Stimulated activated CD4-positive, alpha-beta T cell treated with anti-CD3 and anti-CD28 coated beads, Interleukin-2, amount 100 ng/mL, for 4 hours (primary cell): ENCODE data around the gene LPAR1.
"Not testable (repeated sequence)": the region's sequence is repeated elsewhere in the genome, so short reads cannot be mapped to it uniquely, and the experiment has no call there.

Experiments used
- DNase-seq: peaks from one replicate; pipeline ENCODE4 v3.0.0-alpha.2; 2020; ENCODE audit warnings: low read depth

The LPAR1 gene

GRCh38 chr9:111038331-111039230, at the start of gene LPAR1:
TSS of gene LPAR1 (minus strand) at chr9:111038470. CDS start at chr9:110972117, 66,353 bp downstream.
- DNase-seq = no peak

DNA sequence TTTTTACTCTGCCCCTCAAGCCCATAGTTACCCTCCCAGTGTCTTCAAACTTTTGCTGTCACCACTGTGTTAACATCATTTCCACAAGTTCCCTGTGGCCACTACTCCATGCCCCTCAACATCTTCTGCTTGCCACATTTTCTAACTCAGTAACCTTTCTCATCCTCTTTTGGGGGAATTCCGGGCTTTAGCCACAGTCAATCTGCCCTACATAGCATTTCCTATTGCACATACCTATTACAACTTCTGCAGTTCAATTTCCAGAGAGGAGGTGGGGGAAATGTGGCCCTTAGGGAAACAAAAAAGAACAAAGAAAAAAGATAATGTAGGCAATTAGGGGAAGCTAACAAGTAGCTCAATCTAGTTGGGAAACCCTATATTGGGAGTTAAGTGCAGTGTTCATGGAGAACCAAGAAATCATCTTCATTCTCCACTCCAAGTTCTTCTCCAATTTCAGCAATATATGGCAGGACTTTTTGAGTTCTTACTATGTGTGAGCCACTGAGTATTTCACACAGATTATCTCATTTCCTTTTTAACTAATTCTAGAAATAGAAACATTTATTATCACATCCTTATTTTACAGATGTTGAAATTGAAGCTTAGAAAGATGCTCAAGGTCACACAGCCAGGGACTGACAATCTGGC, 40.2 kb upstream of the LPAR1 start:
- no peak for DNase-seq

DNA sequence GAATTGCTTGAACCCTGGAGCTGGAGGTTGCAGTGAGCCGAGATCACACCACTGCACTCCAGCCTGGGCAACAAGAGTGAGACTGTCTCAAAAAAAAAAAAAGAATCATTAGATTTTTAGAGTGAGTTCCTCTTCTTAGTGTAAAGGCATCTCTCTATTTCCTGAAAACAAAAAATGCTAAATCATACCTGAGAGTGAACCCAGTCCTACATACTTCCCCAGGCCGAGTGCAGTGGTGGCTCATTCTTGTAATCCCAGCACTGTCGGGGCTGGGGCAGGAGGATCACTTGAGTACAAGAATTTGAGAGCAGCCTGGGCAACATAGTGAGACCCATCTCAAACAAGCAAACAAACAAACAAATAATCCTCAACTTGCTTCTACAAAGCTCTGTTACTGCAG, 38.2 kb upstream of the LPAR1 start:
- DNase-seq = no peak

- no peak for DNase-seq
Measured at GRCh38 chr9:111076042-111076441, 37.8 kb upstream of the LPAR1 start.

DNA sequence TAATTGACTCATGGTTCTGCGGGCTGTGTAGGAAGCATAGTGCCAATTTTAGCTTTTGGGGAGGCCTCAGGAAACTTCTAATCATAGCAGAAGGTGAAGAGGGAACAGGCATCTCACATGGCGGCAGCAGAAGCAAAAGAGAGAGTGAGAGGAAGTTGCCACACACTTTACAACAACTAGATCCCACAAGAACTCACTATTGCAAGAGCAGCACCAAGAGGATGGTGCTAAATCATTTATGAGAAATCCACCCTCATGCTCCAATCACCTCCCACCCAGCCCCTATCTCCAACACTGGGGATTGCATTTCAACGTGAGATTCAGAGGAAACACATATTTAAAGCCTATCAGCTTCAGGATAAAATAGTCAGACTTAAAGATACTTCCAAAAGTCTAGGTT, 36.1 kb upstream of the LPAR1 start:
- no peak for DNase-seq

- no peak for DNase-seq
Measured at GRCh38 chr9:111069183-111069582, 30.9 kb upstream of the LPAR1 start.

DNA sequence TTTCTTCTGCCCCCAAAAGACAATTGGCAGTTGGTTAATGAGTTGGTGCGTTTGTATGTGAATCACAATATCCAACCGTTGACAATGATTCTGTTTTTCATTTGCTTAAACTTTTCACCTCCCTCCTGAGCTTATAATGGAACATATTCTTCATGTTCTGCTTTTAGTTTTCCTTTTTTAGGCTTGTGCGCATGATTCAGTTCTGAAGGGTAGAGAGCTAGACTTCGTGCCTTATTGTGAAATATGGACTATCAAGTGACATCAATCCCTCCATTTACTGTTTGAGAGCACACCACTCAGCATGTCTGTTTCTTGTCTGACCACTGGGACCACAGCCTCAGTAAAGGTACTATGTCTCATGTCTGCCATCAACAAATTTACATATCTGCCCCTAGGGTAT, 30.5 kb upstream of the LPAR1 start:
- DNase-seq = no peak

DNA sequence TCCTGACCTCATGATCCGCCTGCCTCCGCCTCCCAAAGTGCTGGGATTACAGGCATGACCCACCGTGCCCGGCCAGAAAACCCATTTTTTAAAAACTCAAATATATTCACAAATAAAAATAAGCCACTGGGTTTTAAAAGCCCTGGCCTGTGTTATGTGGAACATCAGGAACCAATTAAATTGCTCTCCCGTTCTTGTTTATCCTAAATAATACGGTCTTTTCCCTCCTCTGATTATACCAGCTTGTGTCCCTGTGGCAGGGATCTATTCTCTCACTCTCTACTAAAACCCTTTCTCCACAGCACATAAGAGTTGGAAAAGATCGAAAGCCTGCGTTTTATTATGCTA, 30.1 kb upstream of the LPAR1 start:
- no peak for DNase-seq

DNA sequence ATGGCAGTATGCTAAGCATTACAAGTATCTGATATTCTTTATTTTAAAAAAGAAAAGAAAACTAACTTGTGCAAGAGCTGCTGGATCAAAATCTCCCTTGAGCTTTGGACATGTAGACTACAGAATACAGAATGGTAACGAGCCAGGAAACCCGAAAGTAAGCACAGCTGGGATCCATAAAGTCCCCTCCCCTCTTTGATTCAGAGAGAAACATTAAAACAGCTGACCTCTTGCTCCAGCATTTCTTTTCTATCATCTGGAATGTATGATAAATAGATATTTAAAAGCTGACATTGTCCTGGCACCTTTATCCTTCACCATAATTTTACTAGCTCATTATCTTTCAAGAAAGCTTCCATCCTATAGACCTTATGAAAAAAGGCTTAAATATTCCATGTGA, 28.2 kb upstream of the LPAR1 start:
- DNase-seq = no peak

GRCh38 chr9:111065414-111065813, 27.1 kb upstream of the LPAR1 start:
- no peak for DNase-seq

DNA sequence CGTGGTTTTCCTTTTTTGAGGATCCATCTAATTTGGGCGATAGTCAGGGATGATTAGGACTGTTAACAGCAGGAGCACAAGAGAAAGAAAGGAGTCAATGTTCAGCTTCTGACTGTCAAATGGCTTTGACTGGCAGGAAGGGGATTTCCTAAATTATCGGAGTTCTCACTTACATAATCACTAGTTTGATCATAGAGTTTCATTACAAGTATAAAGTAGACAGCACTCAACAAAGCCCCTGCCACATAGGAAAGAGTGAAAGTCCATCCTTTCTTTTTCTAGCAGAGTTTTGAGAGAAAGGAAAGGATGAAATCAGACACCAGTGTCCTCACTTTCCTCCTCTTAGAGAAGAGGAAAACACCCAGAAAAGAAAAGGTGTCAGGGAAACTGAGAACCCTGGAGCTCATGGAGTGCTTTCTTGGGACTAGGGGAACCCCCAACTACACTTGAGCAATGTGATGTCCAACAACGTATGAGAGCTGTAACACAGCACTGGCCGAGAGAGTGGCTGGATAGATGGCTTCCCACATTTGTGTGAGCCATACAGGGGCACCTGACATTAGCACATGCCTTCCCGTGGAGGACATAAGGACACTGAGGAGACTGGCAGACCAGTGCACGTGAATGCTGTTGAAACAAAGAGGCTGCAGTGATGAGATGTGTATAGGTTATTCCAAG, 26.0 kb upstream of the LPAR1 start:
- DNase-seq = no peak

- DNase-seq = no peak
Measured at GRCh38 chr9:111063332-111063731, 25.1 kb upstream of the LPAR1 start.

DNA sequence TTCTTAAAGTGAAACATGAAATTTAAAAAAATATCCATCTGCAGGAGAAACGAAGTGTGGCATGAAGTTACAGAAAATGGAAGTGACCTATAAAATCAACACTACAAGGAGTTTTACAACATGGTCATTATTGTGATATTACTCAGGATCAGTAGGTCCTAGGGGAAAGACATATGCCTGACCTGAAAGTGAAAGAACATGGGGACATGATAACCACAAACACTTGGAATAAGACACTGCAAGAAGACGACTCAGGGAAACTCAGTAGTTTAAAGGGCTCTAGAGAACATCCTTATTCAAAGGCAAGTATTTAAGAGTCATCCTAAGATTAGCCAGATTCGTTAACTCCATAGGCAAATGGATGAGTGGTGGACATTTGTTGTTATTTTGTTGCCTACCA, 19.9 kb upstream of the LPAR1 start:
- no peak for DNase-seq

- DNase-seq = no peak
Measured at GRCh38 chr9:111056538-111056937, 18.3 kb upstream of the LPAR1 start.

- DNase-seq = no peak
Measured at GRCh38 chr9:111052791-111053190, 14.5 kb upstream of the LPAR1 start.

DNA sequence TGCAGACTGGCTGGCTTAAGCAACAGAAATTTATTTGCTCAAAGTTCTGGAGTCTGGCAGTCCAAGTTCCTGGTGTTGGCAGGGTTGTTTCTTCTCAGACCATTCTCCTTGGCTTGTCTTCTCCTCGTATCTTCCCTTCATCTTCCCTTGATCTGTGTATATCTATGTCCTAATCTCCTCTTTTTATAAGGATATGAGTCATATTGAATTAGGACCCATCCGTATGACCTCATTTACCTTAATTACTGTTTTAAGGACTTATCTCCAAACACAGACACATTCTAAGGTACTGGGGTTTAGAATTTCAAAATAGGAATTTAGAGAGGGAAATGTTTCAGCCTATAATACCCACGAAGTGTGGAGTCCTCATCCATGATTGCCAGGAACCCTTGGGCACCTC, 13.1 kb upstream of the LPAR1 start:
- DNase-seq = no peak

- no peak for DNase-seq
Measured at GRCh38 chr9:111050819-111051218, 12.5 kb upstream of the LPAR1 start.

DNA sequence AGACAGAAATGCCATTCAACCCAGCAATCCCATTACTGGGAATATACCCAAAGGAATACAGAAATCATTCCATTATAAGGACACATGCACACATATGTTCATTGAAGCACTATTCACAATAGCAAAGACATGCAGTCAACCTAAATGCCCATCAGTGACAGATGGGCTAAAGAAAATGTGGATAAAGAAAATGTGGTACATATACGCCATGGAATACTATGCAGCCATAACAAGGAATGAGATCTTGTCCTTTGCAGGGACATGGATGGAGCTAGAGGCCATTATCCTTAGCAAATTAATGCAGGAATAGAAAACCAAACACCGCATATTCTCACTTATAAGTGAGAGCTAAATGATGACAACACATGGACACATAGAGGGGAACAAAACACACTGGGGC, 9.0 kb upstream of the LPAR1 start:
- not testable (repeated sequence) for DNase-seq

GRCh38 chr9:111041902-111042301, 3.6 kb upstream of the LPAR1 start:
- DNase-seq = no peak

DNA sequence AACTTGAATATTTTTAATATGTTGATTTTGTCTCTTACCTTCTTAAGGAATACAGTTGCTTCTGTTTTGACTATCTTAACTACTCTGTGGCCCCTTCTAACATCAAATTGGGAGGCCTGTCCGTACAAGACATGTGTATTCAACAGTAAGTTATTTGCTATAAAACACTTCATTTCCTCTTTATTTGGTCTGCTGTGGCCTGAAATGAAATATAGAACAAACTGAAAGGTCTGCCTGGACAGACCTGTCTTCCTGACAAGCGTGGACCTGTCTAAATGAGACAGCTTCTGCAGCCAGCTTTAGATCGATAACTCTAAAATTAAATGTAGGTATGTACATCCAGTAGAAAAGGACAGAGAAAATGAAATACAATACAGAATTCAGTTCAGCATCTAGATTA, 2.2 kb upstream of the LPAR1 start:
- no peak for DNase-seq

DNA sequence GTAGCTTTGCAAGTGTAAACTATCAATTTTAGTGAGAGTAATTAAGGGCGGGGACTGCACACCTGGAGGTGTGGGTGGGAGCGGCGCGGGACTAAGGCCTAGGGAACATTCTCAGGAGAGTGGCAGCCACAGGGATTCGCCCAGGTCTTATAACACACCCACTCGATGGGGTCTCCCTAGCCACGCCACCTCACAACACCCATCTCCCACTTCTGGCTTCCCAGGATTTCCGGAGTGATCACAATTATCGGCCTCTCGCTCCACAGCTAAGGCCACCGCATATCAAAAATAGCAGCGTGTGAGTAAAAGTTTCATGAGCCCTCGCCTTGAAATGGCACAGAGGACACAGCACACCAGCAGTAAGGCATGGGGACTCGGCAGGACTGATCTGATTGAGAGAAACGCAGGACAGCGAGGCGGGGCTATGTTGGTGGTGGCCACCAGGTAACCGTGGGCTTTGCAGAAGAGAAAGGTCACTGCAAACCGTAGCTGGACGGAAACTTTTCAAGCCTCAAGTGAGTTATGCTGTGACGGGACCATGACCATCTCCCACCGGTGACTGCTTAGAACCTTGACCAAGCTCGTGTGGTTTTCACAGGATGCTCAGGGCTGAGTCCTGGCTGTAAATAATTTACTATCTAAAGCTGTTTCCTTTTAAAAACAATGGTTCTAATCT, 1.1 kb upstream of the LPAR1 start:
- no peak for DNase-seq

- no peak for DNase-seq
Measured at GRCh38 chr9:111037708-111038330, 451 bp downstream of the LPAR1 start.
